Astrocyte (in vitro differentiated cells and primary cell): Measurements from ENCODE around the gene DDX23.

Experiments
- CTCF ChIP-seq: IDR thresholded peaks from 2 replicates; pipeline ENCODE4 v1.5.1; 2011; ENCODE audit warnings: low read depth, mild to moderate bottlenecking, inconsistent platforms, low read length, moderate library complexity; ENCODE audit not compliant: insufficient read depth
- EZH2 ChIP-seq: IDR thresholded peaks from 2 replicates; pipeline ENCODE4 v1.6.1; 2012; ENCODE audit warnings: mild to moderate bottlenecking, low read length, inconsistent platforms; ENCODE audit not compliant: insufficient read depth

DNA sequence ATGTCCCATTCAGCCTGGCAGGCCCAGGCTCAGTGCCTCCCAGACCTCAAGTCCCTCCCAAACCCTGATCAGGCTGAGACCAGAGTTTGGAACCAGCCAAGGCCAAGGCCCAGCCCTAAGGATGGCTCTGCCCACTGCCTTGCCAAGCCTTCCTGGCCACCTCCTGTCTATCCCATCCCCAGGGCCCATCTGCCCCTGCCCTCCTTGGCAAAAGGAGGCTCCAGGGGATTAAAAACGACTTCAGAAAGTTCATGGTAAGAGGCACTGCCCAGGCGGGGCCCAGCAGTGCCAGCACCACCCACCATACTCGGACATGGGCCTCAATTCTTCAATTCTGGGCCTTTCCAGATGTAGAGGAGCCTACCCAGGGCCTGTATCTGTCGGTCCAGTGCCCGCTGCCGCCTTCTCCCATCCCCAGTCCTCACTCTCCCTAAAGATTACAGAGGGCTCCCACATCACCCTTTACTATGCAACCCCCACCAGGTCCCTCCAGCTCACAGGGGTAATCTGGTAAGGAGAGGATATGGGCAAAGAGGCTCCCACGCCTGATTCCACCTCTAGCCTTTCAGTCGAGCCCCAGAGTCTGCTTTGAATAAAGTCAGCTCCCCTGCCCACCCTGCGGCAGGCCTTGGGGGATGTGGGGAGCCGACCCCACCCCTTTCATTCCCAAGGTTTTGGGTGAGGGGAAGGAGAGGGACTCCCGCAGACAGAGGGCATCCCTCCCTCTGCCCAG, 64.0 kb downstream of the DDX23 start:
- TF ChIP-seq CTCF (no peak), EZH2 (no peak)
